SH-SY5Y (cell line): Measurements from ENCODE around the gene C2orf81.

Experiments
- GATA2 ChIP-seq: IDR thresholded peaks from 2 replicates; pipeline ENCODE4 v1.6.1; 2011; ENCODE audit warnings: mild to moderate bottlenecking, low read depth, low read length
- GATA3 ChIP-seq: IDR thresholded peaks from 2 replicates; pipeline ENCODE4 v1.6.1; 2011; ENCODE audit warnings: low read depth, mild to moderate bottlenecking, low read length, moderate library complexity

DNA sequence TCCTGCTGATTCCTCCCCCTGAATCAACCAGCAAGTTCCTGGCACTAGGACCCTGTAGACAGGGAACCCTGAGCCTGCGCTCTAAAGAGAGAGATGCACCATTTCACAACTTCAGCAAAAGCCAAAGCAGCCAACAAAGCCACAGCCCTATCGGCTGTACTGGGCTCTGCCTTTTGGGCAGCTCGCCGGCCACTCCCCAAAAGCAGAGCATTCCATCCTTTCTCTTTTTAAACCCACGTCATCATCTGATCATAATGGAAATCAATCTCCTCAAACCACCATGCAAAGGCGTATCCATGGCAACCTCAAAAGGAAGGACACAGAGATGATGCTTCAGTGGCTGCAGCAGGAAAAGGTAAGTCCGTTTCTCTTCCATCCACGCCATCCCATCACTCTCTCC is 36.0 kb downstream of the C2orf81 start:
- TF ChIP-seq GATA2, result no peak
- no peak for TF ChIP-seq GATA3
